NCI-H1105 (cell line): ENCODE data around the gene NUFIP2.
"Not testable (repeated sequence)": the region's sequence is repeated elsewhere in the genome, so short reads cannot be mapped to it uniquely, and the experiment has no call there.

Source experiments
- DNase-seq: peaks from one replicate; lab custom pipeline; 2025; lab: John Stamatoyannopoulos, UW

NUFIP2 gene

GRCh38 chr17:29279397-29280070 is 14.4 kb downstream of the NUFIP2 start:
- no peak for DNase-seq

- no peak for DNase-seq
Measured at GRCh38 chr17:29278692-29279091, 15.3 kb downstream of the NUFIP2 start.

- no peak for DNase-seq
Measured at GRCh38 chr17:29273924-29274323, 20.0 kb downstream of the NUFIP2 start.

- DNase-seq, result not testable (repeated sequence)
Measured at GRCh38 chr17:29271980-29272379, 22.0 kb downstream of the NUFIP2 start.

- DNase-seq, result no peak
Measured at GRCh38 chr17:29263916-29264315, 30.0 kb downstream of the NUFIP2 start.

GRCh38 chr17:29257756-29258155 is 36.2 kb downstream of the NUFIP2 start:
- no peak for DNase-seq

- DNase-seq, result no peak
Measured at GRCh38 chr17:29256735-29257466, 37.0 kb downstream of the NUFIP2 start.

GRCh38 chr17:29255926-29256522 is 37.9 kb downstream of the NUFIP2 start:
- DNase-seq, result no peak

GRCh38 chr17:29253037-29253436 is 40.9 kb downstream of the NUFIP2 start:
- no peak for DNase-seq

- no peak for DNase-seq
Measured at GRCh38 chr17:29252101-29252791, 41.7 kb downstream of the NUFIP2 start.

- DNase-seq, result no peak
Measured at GRCh38 chr17:29251184-29251583, 42.8 kb downstream of the NUFIP2 start.

GRCh38 chr17:29250666-29251065 is 43.3 kb downstream of the NUFIP2 start:
- no peak for DNase-seq

- DNase-seq, result no peak
Measured at GRCh38 chr17:29248845-29249244, 45.1 kb downstream of the NUFIP2 start.

GRCh38 chr17:29247219-29247618 is 46.7 kb downstream of the NUFIP2 start:
- DNase-seq, result no peak

- DNase-seq, result no peak
Measured at GRCh38 chr17:29246628-29247027, 47.3 kb downstream of the NUFIP2 start, which contains the start of gene CRYBA1. TSS of gene CRYBA1 (plus strand) at chr17:29246859. CDS start at chr17:29246864, 5 bp downstream.

GRCh38 chr17:29245401-29245800 is 48.5 kb downstream of the NUFIP2 start:
- no peak for DNase-seq

- DNase-seq, result no peak
Measured at GRCh38 chr17:29243792-29244191, 50.2 kb downstream of the NUFIP2 start.

- no peak for DNase-seq
Measured at GRCh38 chr17:29242790-29243189, 51.2 kb downstream of the NUFIP2 start.

GRCh38 chr17:29242051-29242450 is 51.9 kb downstream of the NUFIP2 start:
- DNase-seq, result no peak

- no peak for DNase-seq
Measured at GRCh38 chr17:29240968-29241963, 52.7 kb downstream of the NUFIP2 start.

GRCh38 chr17:29240477-29240876 is 53.5 kb downstream of the NUFIP2 start:
- no peak for DNase-seq
